H9 (cell line): ENCODE data around the gene ZNF609. TPM values are rescaled to one million over a fixed set of nuclear protein-coding genes. Genes with fewer than 3 reads are reported as not detected.

Experiments
- DNase-seq: peaks from one replicate; pipeline ENCODE4 v3.0.0-alpha.2; 2017
- H2AFZ ChIP-seq: one replicate; pipeline ENCODE4 v1.6.1; 2013; ENCODE audit warnings: mild to moderate bottlenecking, low read length, control low read depth, moderate library complexity
- H2AK5ac ChIP-seq: 2 replicates; pipeline ENCODE4 v1.6.1; 2013; ENCODE audit warnings: low read length, control low read depth, mixed read lengths; ENCODE audit not compliant: insufficient read length
- H2BK120ac ChIP-seq: one replicate; pipeline ENCODE4 v1.6.1; 2013; ENCODE audit warnings: low read depth, mild to moderate bottlenecking, low read length, control low read depth, inconsistent platforms; ENCODE audit not compliant: poor library complexity, severe bottlenecking
- H2BK12ac ChIP-seq: 2 replicates; pipeline ENCODE4 v1.6.1; 2013; ENCODE audit warnings: low read length, control low read depth, mixed read lengths, low read depth; ENCODE audit not compliant: insufficient read length
- H2BK15ac ChIP-seq: 2 replicates; pipeline ENCODE4 v1.6.1; 2013; ENCODE audit warnings: low read depth, low read length, control low read depth
- H2BK20ac ChIP-seq: one replicate; pipeline ENCODE4 v1.6.1; 2013; ENCODE audit warnings: low read depth, mild to moderate bottlenecking, low read length, control low read depth, inconsistent platforms; ENCODE audit not compliant: poor library complexity, severe bottlenecking
- H2BK5ac ChIP-seq: 2 replicates; pipeline ENCODE4 v1.6.1; 2013; ENCODE audit warnings: low read length, control low read depth, mixed read lengths; ENCODE audit not compliant: insufficient read length
- H3K14ac ChIP-seq: 2 replicates; pipeline ENCODE4 v1.6.1; 2013; ENCODE audit warnings: low read length, control low read depth; ENCODE audit not compliant: insufficient read depth
- H3K18ac ChIP-seq: 2 replicates; pipeline ENCODE4 v1.6.1; 2013; ENCODE audit warnings: low read depth, mild to moderate bottlenecking, mixed read lengths, low read length, control low read depth; ENCODE audit not compliant: insufficient read length
- H3K23ac ChIP-seq: 2 replicates; pipeline ENCODE4 v1.6.1; 2013; ENCODE audit warnings: low read length, control low read depth, mixed read lengths, low read depth; ENCODE audit not compliant: insufficient read length
- H3K23me2 ChIP-seq: 2 replicates; pipeline ENCODE4 v1.6.1; 2013; ENCODE audit warnings: low read depth, mild to moderate bottlenecking, mixed read lengths, low read length, control low read depth; ENCODE audit not compliant: insufficient read length, poor library complexity, severe bottlenecking
- H3K27ac ChIP-seq: 2 replicates; pipeline ENCODE4 v1.5.1; 2013; ENCODE audit warnings: low read length, control low read depth, mixed read lengths, low read depth; ENCODE audit not compliant: insufficient read length
- H3K27me3 ChIP-seq: 2 replicates; pipeline ENCODE4 v1.6.1; 2013; ENCODE audit warnings: low read length, control low read depth, inconsistent platforms; ENCODE audit not compliant: insufficient read depth
- H3K4ac ChIP-seq: 2 replicates; pipeline ENCODE4 v1.6.1; 2013; ENCODE audit warnings: low read depth, mild to moderate bottlenecking, control low read depth, inconsistent platforms, low read length, moderate library complexity
- H3K4me1 ChIP-seq: 2 replicates; pipeline ENCODE4 v1.6.1; 2013; ENCODE audit warnings: low read length, control low read depth, inconsistent platforms; ENCODE audit not compliant: insufficient read depth
- H3K4me2 ChIP-seq: 2 replicates; pipeline ENCODE4 v1.6.1; 2013; ENCODE audit warnings: low read length, control low read depth, mixed read lengths; ENCODE audit not compliant: insufficient read length, insufficient read depth
- H3K56ac ChIP-seq: 2 replicates; pipeline ENCODE4 v1.6.1; 2013; ENCODE audit warnings: low read depth, mild to moderate bottlenecking, mixed read lengths, low read length, control low read depth; ENCODE audit not compliant: insufficient read length
- H3K79me1 ChIP-seq: 2 replicates; pipeline ENCODE4 v1.6.1; 2013; ENCODE audit warnings: low read depth, mild to moderate bottlenecking, moderate library complexity, low read length, control low read depth, inconsistent platforms; ENCODE audit not compliant: insufficient read depth, poor library complexity, severe bottlenecking
- H3K79me2 ChIP-seq: 2 replicates; pipeline ENCODE4 v1.6.1; 2013; ENCODE audit warnings: low read length, control low read depth, inconsistent platforms; ENCODE audit not compliant: insufficient read depth
- H3K9ac ChIP-seq: 2 replicates; pipeline ENCODE4 v1.6.1; 2013; ENCODE audit warnings: low read length, control low read depth, mixed read lengths; ENCODE audit not compliant: insufficient read length; ENCODE audit errors: extremely low read depth
- H3K9me3 ChIP-seq: one replicate; pipeline ENCODE4 v1.6.1; 2013; ENCODE audit warnings: low read depth, low read length, inconsistent platforms; ENCODE audit not compliant: control insufficient read depth
- H3T11ph ChIP-seq: one replicate; pipeline ENCODE4 v1.6.1; 2013; ENCODE audit warnings: mild to moderate bottlenecking, low read length, control low read depth, inconsistent platforms
- H4K20me1 ChIP-seq: one replicate; pipeline ENCODE4 v1.6.1; 2013; ENCODE audit not compliant: control insufficient read depth, insufficient read length, insufficient read depth
- H4K5ac ChIP-seq: 2 replicates; pipeline ENCODE4 v1.6.1; 2013; ENCODE audit warnings: low read depth, mild to moderate bottlenecking, mixed read lengths, low read length, control low read depth; ENCODE audit not compliant: insufficient read length
- H4K8ac ChIP-seq: replicated peaks from 2 replicates; pipeline ENCODE4 v1.6.1; 2013; ENCODE audit warnings: low read length, control low read depth, mixed read lengths, low read depth; ENCODE audit not compliant: insufficient read length
- H4K91ac ChIP-seq: 2 replicates; pipeline ENCODE4 v1.6.1; 2013; ENCODE audit warnings: low read depth, mild to moderate bottlenecking, moderate library complexity, mixed read lengths, low read length, control low read depth; ENCODE audit not compliant: insufficient read length
- H3K27ac Mint-ChIP-seq, 3 experiments: 2 replicates in 2 of 3; 3 replicates in 1 of 3; pipeline ENCODE4 v1.8.0; 2020 to 2021; ENCODE audit warnings: mixed read lengths in 3 of 3, mild to moderate bottlenecking in 1 of 3, moderate library complexity in 1 of 3
- H3K27me3 Mint-ChIP-seq: 2 replicates; pipeline ENCODE4 v1.8.0; 2021; ENCODE audit warnings: low read depth, mild to moderate bottlenecking, moderate library complexity, mixed read lengths
- H3K36me3 Mint-ChIP-seq, 3 experiments: 2 replicates in 2 of 3; 3 replicates in 1 of 3; pipeline ENCODE4 v1.8.0; 2020 to 2021; ENCODE audit warnings: low read depth in 3 of 3, mixed read lengths in 3 of 3; ENCODE audit not compliant: insufficient read depth in 1 of 3
- H3K4me1 Mint-ChIP-seq, 2 experiments: 2 replicates each; pipeline ENCODE4 v1.8.0; 2020; ENCODE audit warnings: mixed read lengths in 2 of 2
- H3K4me3 Mint-ChIP-seq, 2 experiments: 2 replicates in 1 of 2; 3 replicates in 1 of 2; pipeline ENCODE4 v1.8.0; 2020 to 2021; ENCODE audit warnings: mild to moderate bottlenecking in 2 of 2, mixed read lengths in 2 of 2, moderate library complexity in 1 of 2
- H3K9me3 Mint-ChIP-seq, 2 experiments: 2 replicates in 1 of 2; 3 replicates in 1 of 2; pipeline ENCODE4 v1.8.0; 2020; ENCODE audit warnings: mild to moderate bottlenecking in 2 of 2, mixed read lengths in 2 of 2, moderate library complexity in 1 of 2
- CTCF ChIP-seq: fragments of 200-600 bp; sonication (generic); conservative IDR thresholded peaks from 3 replicates; pipeline ENCODE4 v1.8.0; 2021; ENCODE audit warnings: antibody characterized with exemption, mild to moderate bottlenecking
- WGBS: extraction: QIAGEN DNeasy Blood & Tissue Kit; methylation state at CpG from one replicate; pipeline ENCODE4 v1.1.7; 2013; ENCODE audit warnings: missing lambda C conversion rate, low lambda C conversion rate, mixed read lengths; ENCODE audit not compliant: insufficient read length; ENCODE audit errors: extremely low coverage; 5-methylcytosine and 5-hydroxymethylcytosine counted together
- total RNA-seq: library from RNA; stranded (reverse); gene quantifications from 2 replicates; pipeline ENCODE4 v1.2.1, GENCODE V29; 2021

ZNF609 gene
- total RNA-seq, 1 experiment from 2014 or later, result 45.3 TPM

- Histone ChIP-seq H3K4me2 (no peak overlapping the region), H3K27ac (no peak overlapping the region), H2BK12ac (no peak overlapping the region), H2BK120ac (no peak overlapping the region), H2BK5ac (no peak overlapping the region), H4K91ac (no peak overlapping the region), H4K20me1 (no peaks in the 10 kb centered on the region), H3K9me3 (no peaks in the 10 kb centered on the region), H4K5ac (no peak overlapping the region), H3K79me2 (peaks cover 2% of the 10 kb centered on the region; the same call in 1 of the 2 replicates), H3K23me2 (no peaks in the 10 kb centered on the region), H3K27me3 (no peaks in the 10 kb centered on the region), H3K4me1 (no peaks in the 10 kb centered on the region; the same call in 1 of the 2 replicates), H2BK15ac (no peak overlapping the region), H4K8ac (no peak overlapping the region), H3K79me1 (peaks cover 15% of the 10 kb centered on the region), H3K23ac (no peak overlapping the region), H3T11ph (no peak overlapping the region), H2BK20ac (no peak overlapping the region), H3K56ac (no peak overlapping the region), H2AFZ (no peak overlapping the region), H2AK5ac (no peak overlapping the region), H3K18ac (no peak overlapping the region), H3K4ac (no peak overlapping the region), H3K14ac (no peak overlapping the region), H3K9ac (no peak overlapping the region)
- H3K36me3 Mint-ChIP-seq, result peaks cover 0 to 16% (median 4%) of the 10 kb centered on the region in 3 experiments; a peak in 3 of 7 replicates
- peak overlapping the region in 2 of 3 experiments; percentile 28 to 56; a peak in 1 of 7 replicates for H3K27ac Mint-ChIP-seq
- H3K4me3 Mint-ChIP-seq, result no peak overlapping the region
- no peak for DNase-seq
- no CpG with 5 or more reads among the region's 2 CpGs for WGBS
- no peaks in the 10 kb centered on the region for H3K27me3 Mint-ChIP-seq
- H3K9me3 Mint-ChIP-seq, result no peaks in the 10 kb centered on the region
- no peak for TF ChIP-seq CTCF
- peaks cover 11 to 15% of the 10 kb centered on the region in 2 experiments for H3K4me1 Mint-ChIP-seq
Observed at GRCh38 chr15:64474846-64475245, 14.5 kb downstream of the ZNF609 start.
